ENCODE measurements around the gene MICAL3.

Gene MICAL3

DNA sequence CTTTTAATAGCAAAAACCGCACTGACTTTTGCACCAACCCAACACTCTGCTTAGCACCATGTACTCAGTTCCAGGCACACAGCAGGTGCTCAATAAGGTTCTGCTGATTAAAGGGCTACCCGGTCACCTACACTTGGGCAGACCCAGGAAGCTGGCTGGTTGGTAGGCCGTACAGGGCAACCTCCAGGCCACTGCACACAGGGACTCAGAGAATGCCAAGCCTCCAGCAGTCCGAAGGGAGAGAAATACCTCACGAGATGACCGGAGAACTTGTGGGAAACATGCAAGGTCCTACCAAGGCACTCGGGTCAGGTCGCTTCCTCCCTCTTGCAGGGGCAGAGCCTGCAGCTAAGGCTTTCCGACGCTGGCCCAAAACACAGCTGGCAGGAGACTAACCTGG lies 109.2 kb downstream of the MICAL3 start:
- no peaks in the 10 kb centered on the region for H3K9me2 ChIP-seq (replicated peaks; ENCODE audit: insufficient read depth, low read length)
- H3F3A ChIP-seq (ENCODE audit: insufficient read depth, low read length) = no peaks in the 10 kb centered on the region
- no peaks in the 10 kb centered on the region for H3K27me3 ChIP-seq (replicated peaks; ENCODE audit: insufficient read depth, low read length)
- H3K9me3 ChIP-seq (replicated peaks; ENCODE audit: insufficient read depth, low read length) = no peaks in the 10 kb centered on the region
- no peak overlapping the region for H3K9ac ChIP-seq (ENCODE audit: low read length)
- no peak overlapping the region for H3K4me2 ChIP-seq (ENCODE audit: low read depth, low read length)
- H2AFZ ChIP-seq (ENCODE audit: low read length) = no peak overlapping the region
- no peak overlapping the region for H3K27ac ChIP-seq (ENCODE audit: low read length)
- peaks cover 10% of the 10 kb centered on the region for H3K4me1 ChIP-seq (ENCODE audit: low read length)
- H3K79me2 ChIP-seq (ENCODE audit: low read length) = peaks cover 97% of the 10 kb centered on the region
- no peaks in the 10 kb centered on the region for H4K20me1 ChIP-seq (ENCODE audit: insufficient read depth, low read length)
- no peaks in the 10 kb centered on the region for H3K36me3 ChIP-seq (replicated peaks; ENCODE audit: insufficient read depth, low read length)
- no peak overlapping the region for H3K4me3 ChIP-seq (ENCODE audit: low read length)
- DNase-seq = no peak
- TF ChIP-seq EZH2 (optimal IDR thresholded peaks at IDR 0.05; ENCODE audit: low read depth, low read length) (no peak), CTCF (IDR thresholded peaks at IDR 0.05; ENCODE audit: low read length) (no peak)

- Histone ChIP-seq H3K9ac (ENCODE audit: low read length) (no peak overlapping the region), H3K4me3 (ENCODE audit: low read length) (no peak overlapping the region), H4K20me1 (ENCODE audit: insufficient read depth, low read length) (no peaks in the 10 kb centered on the region), H3K9me2 (replicated peaks; ENCODE audit: insufficient read depth, low read length) (no peaks in the 10 kb centered on the region), H3K27me3 (replicated peaks; ENCODE audit: insufficient read depth, low read length) (no peaks in the 10 kb centered on the region), H3F3A (ENCODE audit: insufficient read depth, low read length) (no peaks in the 10 kb centered on the region), H3K4me1 (ENCODE audit: low read length) (peaks cover 10% of the 10 kb centered on the region), H2AFZ (ENCODE audit: low read length) (no peak overlapping the region), H3K36me3 (replicated peaks; ENCODE audit: insufficient read depth, low read length) (no peaks in the 10 kb centered on the region), H3K79me2 (ENCODE audit: low read length) (peaks cover 97% of the 10 kb centered on the region), H3K27ac (ENCODE audit: low read length) (peak overlapping the region; percentile 4; the same call in 1 of the 2 replicates), H3K4me2 (ENCODE audit: low read depth, low read length) (no peak overlapping the region), H3K9me3 (replicated peaks; ENCODE audit: insufficient read depth, low read length) (no peaks in the 10 kb centered on the region)
- DNase-seq = peak; percentile 34
- no peak for TF ChIP-seq CTCF (IDR thresholded peaks at IDR 0.05; ENCODE audit: low read length)
- no peak for TF ChIP-seq EZH2 (optimal IDR thresholded peaks at IDR 0.05; ENCODE audit: low read depth, low read length)
- no peak for TF ChIP-seq EZH2phosphoT487 (IDR thresholded peaks at IDR 0.05; ENCODE audit: low read length)
Observed at GRCh38 chr22:17914474-17914873, 109.9 kb downstream of the MICAL3 start.

DNA sequence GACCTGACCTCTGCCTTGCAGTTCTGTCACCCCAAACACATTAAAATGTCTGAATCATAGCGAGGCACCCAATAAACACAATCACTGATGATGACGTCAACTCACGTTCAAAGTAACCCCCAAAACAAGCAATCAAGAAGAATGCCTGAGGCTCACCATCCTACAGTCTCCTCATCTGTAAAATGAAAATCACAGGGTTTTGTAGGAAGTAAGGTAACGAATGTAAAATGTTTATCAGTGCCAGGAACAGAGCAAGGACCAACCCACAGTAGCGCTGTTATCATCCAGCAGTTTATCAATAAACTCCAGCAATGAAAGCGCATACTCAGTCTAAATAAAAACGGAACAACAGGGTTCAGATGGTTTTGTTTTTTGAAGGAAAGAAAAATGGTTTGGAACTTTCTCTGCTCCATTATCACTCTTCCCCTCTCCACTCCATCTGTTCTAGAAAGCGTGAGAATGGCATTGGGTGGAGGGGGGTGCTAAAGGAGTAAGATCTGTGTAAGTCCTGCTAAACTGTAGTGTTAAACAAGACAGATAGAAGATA lies 110.5 kb downstream of the MICAL3 start:
- Histone ChIP-seq H3K4me2 (ENCODE audit: low read depth, low read length) (no peak overlapping the region), H3K4me1 (ENCODE audit: low read length) (peaks cover 10% of the 10 kb centered on the region), H2AFZ (ENCODE audit: low read length) (no peak overlapping the region), H3K79me2 (ENCODE audit: low read length) (peaks cover 96% of the 10 kb centered on the region), H3K27ac (ENCODE audit: low read length) (no peak overlapping the region; the same call in 1 of the 2 replicates), H3K9me3 (replicated peaks; ENCODE audit: insufficient read depth, low read length) (no peaks in the 10 kb centered on the region), H3K36me3 (replicated peaks; ENCODE audit: insufficient read depth, low read length) (no peaks in the 10 kb centered on the region), H3K27me3 (replicated peaks; ENCODE audit: insufficient read depth, low read length) (no peaks in the 10 kb centered on the region), H4K20me1 (ENCODE audit: insufficient read depth, low read length) (no peaks in the 10 kb centered on the region), H3K4me3 (ENCODE audit: low read length) (no peak overlapping the region), H3K9me2 (replicated peaks; ENCODE audit: insufficient read depth, low read length) (no peaks in the 10 kb centered on the region), H3K9ac (ENCODE audit: low read length) (no peak overlapping the region), H3F3A (ENCODE audit: insufficient read depth, low read length) (no peaks in the 10 kb centered on the region)
- TF ChIP-seq CTCF (IDR thresholded peaks at IDR 0.05; ENCODE audit: low read length) (no peak), EZH2 (optimal IDR thresholded peaks at IDR 0.05; ENCODE audit: low read depth, low read length) (no peak), EZH2phosphoT487 (IDR thresholded peaks at IDR 0.05; ENCODE audit: low read length) (no peak)
- DNase-seq = no peak

Measured in MM.1S (cell line).